ENCODE results near the gene C2orf68.

C2orf68 gene

DNA sequence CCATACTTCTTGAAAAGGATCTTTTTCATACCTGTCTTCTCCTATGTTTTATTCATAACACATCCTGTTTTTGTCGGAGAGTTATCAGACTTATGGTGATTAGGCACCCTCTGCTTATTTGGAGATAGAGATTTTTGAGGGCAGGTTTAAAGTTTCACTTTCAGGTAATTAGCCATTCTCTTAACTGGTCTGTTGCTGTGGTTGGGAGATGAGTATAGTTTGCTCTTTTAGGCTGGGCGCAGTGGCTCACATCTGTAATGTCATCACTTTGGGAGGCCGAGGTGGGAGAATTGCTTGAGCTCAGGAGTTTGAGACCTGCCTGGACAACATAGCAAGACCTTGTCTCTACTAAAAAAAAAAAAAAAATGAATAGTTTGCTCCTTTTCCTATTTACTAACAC is 30.9 kb upstream of the C2orf68 start:
- no peaks in the 10 kb centered on the region for H3K9me3 Mint-ChIP-seq
- no peaks in the 10 kb centered on the region for H3K4me1 Mint-ChIP-seq
- peaks cover 76% of the 10 kb centered on the region for H3K36me3 Mint-ChIP-seq (ENCODE audit: low read depth)
- TF ChIP-seq CTCF (IDR thresholded peaks at IDR 0.05; ENCODE audit: unreplicated experiment in 3 of 3), result no peak
- H3K4me3 Mint-ChIP-seq, result no peak overlapping the region
- no peak overlapping the region for H3K27ac Mint-ChIP-seq
- H3K27me3 Mint-ChIP-seq (ENCODE audit: low read depth), result no peaks in the 10 kb centered on the region

- Mint-ChIP-seq H3K36me3 (ENCODE audit: low read depth) (peaks cover 72% of the 10 kb centered on the region), H3K4me3 (no peak overlapping the region), H3K27ac (no peak overlapping the region), H3K9me3 (no peaks in the 10 kb centered on the region), H3K4me1 (no peaks in the 10 kb centered on the region), H3K27me3 (ENCODE audit: low read depth) (no peaks in the 10 kb centered on the region)
- no peak for TF ChIP-seq CTCF (IDR thresholded peaks at IDR 0.05; ENCODE audit: unreplicated experiment in 3 of 3)
Observed at GRCh38 chr2:85635636-85636035, 23.8 kb upstream of the C2orf68 start.

DNA sequence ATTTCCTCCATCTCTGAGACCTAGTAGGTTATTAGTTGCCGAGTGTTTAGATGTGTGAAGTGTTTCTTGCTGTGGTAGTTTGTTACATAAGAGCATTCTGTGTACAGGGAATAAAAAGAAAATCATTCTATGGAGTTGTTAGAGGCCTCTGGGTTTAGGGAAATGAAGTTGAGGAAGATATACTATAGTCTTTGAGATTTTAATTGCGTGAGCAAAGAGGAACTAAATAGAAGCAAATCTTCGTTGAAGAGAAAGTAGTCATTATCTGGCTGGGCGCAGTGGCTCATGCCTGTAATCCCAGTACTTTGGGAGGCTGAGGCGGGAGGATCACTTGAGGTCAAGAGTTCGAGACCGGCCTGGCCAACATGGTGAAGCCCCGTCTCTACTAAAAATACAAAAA is 23.1 kb upstream of the C2orf68 start:
- Mint-ChIP-seq H3K4me1 (no peaks in the 10 kb centered on the region), H3K27me3 (ENCODE audit: low read depth) (no peaks in the 10 kb centered on the region), H3K9me3 (no peaks in the 10 kb centered on the region), H3K27ac (no peak overlapping the region), H3K36me3 (ENCODE audit: low read depth) (peaks cover 72% of the 10 kb centered on the region), H3K4me3 (no peak overlapping the region)
- no peak for TF ChIP-seq CTCF (IDR thresholded peaks at IDR 0.05; ENCODE audit: unreplicated experiment in 3 of 3)

GRCh38 chr2:85631316-85631715 is 19.4 kb upstream of the C2orf68 start:
- H3K27me3 Mint-ChIP-seq (ENCODE audit: low read depth), result no peaks in the 10 kb centered on the region
- peaks cover 73% of the 10 kb centered on the region for H3K36me3 Mint-ChIP-seq (ENCODE audit: low read depth)
- no peak overlapping the region for H3K27ac Mint-ChIP-seq
- TF ChIP-seq CTCF (IDR thresholded peaks at IDR 0.05; ENCODE audit: unreplicated experiment in 3 of 3), result no peak
- H3K9me3 Mint-ChIP-seq, result no peaks in the 10 kb centered on the region
- no peaks in the 10 kb centered on the region for H3K4me1 Mint-ChIP-seq
- H3K4me3 Mint-ChIP-seq, result no peak overlapping the region

- Mint-ChIP-seq H3K27me3 (ENCODE audit: low read depth) (no peaks in the 10 kb centered on the region), H3K4me1 (no peaks in the 10 kb centered on the region), H3K36me3 (ENCODE audit: low read depth) (peaks cover 80% of the 10 kb centered on the region), H3K9me3 (no peaks in the 10 kb centered on the region), H3K4me3 (no peak overlapping the region), H3K27ac (no peak overlapping the region)
- no peak for TF ChIP-seq CTCF (IDR thresholded peaks at IDR 0.05; ENCODE audit: unreplicated experiment in 3 of 3)
Observed at GRCh38 chr2:85628658-85629057, 16.8 kb upstream of the C2orf68 start.

DNA sequence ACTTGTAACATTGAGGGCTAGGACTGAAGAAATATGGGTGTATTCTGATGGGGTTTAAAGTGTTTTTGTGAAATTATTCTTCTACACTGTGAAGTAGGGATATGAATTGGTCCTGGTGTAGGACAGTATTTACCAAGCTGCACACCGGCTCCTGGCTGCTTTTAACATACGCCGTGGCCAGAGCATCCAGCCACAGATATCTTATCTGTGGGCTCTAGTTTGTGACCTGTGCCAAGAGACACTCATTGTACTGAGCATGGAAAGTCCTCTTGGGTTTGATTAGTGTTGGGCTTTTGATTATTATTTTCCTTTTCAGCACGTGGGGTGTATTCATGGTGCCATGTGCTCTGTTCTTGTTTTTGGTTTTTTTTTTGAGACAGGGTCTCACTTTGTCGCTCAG is 12.1 kb upstream of the C2orf68 start:
- Mint-ChIP-seq H3K9me3 (no peaks in the 10 kb centered on the region), H3K4me1 (no peaks in the 10 kb centered on the region), H3K27ac (no peak overlapping the region), H3K27me3 (ENCODE audit: low read depth) (no peaks in the 10 kb centered on the region), H3K4me3 (no peak overlapping the region), H3K36me3 (ENCODE audit: low read depth) (peaks cover 62% of the 10 kb centered on the region)
- TF ChIP-seq CTCF (IDR thresholded peaks at IDR 0.05; ENCODE audit: unreplicated experiment in 3 of 3), result no peak
